Left hindlimb (tissue), 1 donor: ENCODE data around the gene PLCB1.
A peak's percentile ranks its signal among the peaks of the same experiment; 100 is the strongest.
"Not testable (repeated sequence)": the region's sequence is repeated elsewhere in the genome, so short reads cannot be mapped to it uniquely, and the experiment has no call there.

Experiments used
- DNase-seq: peaks from one replicate; pipeline ENCODE4 v3.0.0-alpha.2; 2018

The PLCB1 gene

DNA sequence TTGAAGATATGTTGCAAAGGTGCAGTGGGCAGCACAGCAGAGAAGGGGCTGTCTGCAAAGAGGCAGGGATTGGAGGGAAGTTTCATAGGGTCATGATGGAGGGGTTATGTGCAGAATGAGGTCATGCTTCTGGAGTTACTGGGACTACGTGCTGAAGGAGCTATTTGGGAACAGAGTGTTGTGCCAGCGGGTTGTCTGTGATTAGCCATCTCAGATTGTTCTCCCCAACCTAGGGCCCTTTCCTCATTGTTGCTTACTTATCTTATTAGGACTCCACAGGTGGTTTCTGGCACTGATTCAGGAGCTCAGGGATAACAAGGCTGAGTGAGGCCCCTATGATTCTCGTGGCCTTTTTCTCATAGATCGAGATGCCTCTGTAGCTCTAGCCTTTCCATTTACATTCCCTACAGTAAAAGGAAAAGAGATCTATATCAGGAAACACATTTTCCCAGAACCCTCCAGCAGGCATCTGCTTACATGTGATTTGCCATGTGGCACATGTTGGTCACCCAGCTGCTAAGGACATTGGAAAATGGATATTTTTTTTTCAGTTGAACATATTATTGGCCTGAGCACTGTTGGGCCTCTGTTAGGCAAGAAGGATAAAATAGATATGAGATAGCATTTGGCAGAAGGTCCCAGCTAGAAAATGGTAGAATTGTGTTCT, 507.2 kb downstream of the PLCB1 start:
- DNase-seq = no peak

DNA sequence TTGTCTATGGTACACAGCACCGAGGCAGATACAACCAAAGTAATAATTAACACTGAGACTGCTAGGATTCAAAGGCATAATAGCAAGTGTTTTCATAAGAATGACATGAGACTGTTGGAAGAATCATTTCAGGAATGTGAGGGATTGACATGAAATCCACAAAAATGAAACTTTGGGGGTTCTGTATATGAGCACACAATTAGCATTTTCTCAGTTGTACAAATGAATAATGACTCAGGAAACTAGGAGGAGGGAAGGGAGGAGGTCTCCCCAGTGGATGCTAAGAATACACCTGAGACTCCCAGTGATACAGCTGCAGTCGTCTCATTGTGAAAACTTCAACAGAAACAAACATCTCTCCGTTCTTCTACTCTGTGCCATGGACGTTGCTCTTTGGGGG, 508.4 kb downstream of the PLCB1 start:
- DNase-seq = no peak

DNA sequence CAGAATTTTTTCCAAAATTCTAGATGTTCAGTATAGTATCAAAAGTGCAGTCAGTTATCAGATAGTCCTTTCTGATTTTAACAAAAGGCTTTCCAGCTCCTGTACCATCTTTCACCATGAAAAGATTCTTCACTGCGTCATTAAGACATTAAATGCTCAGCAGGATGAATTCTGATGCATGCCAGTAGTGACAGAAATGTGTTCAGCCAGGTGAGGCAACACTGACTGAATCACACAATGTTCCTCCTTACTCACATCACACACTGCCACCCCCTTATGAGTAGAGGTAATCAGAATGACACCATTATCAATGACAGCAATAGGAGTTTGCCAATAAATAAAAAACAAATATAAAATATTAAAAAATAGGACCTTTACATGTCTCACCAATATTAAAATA, 510.2 kb downstream of the PLCB1 start:
- no peak for DNase-seq

GRCh38 chr20:8644468-8644867, 512.4 kb downstream of the PLCB1 start:
- not testable (repeated sequence) for DNase-seq

DNA sequence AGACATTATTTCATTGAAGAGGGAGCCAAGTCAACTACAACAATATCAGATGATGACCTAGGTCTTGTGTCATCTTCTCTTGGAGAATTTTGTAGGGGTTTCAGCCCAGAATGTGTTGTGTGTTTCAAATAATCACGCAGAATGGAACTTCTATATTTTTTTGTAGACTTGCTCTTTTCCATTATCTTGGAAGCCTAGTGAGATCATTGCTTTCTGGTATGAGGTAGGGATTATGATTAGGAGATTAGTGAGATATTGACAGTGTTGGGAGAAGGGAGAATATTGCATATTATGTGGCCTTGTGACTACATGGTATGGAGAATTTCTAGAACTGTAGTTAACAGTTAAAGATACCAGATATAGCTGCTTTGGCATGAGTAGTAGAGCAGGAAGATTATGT, 513.3 kb downstream of the PLCB1 start:
- DNase-seq = no peak

GRCh38 chr20:8646033-8646441, 514.0 kb downstream of the PLCB1 start:
- DNase-seq = peak; percentile 38

- DNase-seq = no peak
These were observed 514.6 kb downstream of the PLCB1 start for GRCh38 chr20:8646716-8647115.

- no peak for DNase-seq
These were observed 515.9 kb downstream of the PLCB1 start for GRCh38 chr20:8647961-8648441.

DNA sequence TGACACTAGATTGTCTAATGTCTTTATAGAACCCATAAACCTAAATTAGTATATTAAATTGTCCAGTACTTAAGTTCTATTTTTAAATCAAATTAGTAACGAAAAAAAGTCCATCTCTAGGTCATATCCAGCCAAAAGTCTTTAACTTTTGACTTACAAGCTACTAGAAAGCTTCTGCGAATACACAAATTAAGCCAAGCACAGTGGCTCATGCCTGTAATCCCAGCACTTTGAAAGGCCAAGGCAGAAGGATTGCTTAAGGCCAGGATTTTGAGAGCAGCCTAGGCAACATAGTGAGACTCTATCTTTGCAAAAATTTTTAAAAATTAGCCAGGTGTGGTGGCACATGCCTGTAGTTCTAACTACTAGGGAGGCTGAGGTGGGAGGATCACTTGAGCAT, 516.4 kb downstream of the PLCB1 start:
- DNase-seq = no peak

DNA sequence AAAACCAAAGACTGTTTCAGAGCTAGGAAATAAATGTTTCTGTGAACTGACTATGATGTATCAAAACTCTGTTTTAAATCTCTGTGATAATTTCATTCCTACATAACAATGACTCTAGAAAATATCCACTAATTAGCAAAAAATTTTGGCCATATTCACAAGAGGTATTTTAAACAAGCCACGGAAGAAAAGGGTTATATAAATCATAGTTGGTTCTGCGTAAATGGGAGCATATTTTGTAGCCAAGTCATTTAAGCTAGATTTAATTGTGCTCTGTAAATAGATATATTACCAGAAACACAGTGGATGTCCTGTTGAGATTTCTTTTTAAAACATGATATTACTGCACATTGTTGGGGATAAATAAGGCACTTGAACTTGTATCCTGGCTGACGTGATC, 520.3 kb downstream of the PLCB1 start:
- no peak for DNase-seq

DNA sequence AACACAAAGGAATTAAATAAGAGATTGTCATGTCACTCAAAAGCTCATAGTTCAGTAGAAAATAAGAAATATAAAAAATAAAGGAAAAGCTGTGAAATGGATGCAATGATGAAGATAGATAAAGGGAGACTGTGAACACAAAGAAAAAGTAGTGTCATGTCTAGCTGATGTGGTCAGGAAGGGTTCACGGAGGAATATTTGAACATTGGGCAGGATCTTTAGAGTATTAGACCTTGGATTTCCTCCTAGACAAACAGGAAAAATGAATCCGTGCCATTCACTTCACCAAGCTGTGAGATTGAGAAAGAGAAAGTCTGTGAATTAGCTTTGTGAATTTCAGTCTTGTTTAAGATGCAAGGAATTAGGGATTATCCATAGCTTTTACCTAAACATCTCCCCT, 522.4 kb downstream of the PLCB1 start:
- no peak for DNase-seq

GRCh38 chr20:8656335-8656734, 524.3 kb downstream of the PLCB1 start:
- no peak for DNase-seq

DNA sequence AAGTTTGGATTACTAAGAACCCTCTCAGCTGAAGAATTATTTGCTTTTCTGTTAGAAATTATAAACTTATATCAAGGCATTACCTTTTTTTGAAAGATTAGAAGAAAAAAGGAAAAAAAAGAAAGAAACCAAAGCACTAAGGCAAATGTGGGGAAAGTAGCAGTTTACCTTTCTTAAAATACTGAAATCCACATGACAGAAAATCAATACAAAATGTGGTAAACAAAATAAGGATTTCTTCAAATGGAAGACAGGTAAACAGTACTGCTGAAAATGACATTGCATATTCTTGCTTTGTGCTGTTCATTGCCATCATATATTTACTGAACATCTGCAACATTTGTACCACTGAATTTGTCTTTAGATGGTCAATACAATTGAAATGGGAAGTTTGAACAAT, 525.6 kb downstream of the PLCB1 start:
- no peak for DNase-seq

DNA sequence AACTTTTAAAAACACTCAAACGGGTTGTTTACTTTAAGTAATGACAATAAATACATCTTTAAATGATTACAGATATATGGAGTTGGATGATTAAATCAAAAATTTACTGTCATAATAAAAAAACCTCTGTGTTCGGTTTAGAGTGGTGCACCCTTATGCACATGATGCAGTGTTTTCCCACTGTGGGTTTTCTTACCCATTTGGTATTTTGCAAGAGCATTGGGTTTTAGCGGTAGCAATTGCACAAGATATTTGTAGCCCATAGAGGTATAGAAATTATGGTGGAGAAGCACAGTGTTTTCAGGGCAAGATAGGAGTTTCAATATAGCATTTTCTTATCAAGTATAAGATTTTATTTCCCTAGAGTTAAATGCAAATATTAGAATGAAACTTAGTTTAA, 526.0 kb downstream of the PLCB1 start:
- DNase-seq = no peak

DNA sequence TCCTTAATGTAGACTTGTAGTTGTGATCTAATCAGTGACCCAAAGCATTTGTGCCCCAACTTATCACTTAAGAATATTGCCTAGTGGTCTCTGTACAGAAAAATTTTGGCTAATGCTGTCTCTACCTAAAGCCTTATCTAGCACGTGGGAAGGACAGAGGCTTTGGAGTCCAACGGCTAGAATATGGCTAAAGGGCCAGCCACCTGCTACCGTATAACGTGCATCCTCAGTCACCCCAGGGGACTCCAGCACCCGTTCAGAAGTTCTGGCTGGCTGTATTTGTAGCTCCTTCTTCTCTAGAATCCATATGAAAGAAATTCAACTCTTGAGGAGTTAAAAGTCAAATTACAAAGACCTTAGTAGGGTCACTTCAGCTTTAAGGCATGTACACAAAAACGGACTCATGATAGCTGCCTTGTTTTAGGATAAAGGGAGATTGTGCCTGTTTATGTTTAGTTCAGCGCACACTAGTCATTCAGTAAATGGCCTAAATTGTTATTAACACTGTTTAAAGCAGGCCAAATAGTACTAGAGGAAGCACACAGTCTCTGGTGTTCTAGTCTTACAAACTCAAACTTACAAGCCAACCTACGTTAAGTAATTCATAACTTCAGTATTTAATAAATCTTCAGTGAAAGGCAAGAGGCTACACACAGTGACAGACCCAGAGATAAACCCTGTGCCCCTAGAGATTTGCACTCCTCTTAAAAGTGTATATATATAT, 529.3 kb downstream of the PLCB1 start:
- DNase-seq = no peak

GRCh38 chr20:8662433-8662954, 530.4 kb downstream of the PLCB1 start:
- no peak for DNase-seq

- DNase-seq = no peak
These were observed 531.4 kb downstream of the PLCB1 start for GRCh38 chr20:8663424-8663823.

GRCh38 chr20:8664778-8665177, 532.7 kb downstream of the PLCB1 start:
- no peak for DNase-seq

- no peak for DNase-seq
These were observed 535.2 kb downstream of the PLCB1 start for GRCh38 chr20:8667306-8667705.

DNA sequence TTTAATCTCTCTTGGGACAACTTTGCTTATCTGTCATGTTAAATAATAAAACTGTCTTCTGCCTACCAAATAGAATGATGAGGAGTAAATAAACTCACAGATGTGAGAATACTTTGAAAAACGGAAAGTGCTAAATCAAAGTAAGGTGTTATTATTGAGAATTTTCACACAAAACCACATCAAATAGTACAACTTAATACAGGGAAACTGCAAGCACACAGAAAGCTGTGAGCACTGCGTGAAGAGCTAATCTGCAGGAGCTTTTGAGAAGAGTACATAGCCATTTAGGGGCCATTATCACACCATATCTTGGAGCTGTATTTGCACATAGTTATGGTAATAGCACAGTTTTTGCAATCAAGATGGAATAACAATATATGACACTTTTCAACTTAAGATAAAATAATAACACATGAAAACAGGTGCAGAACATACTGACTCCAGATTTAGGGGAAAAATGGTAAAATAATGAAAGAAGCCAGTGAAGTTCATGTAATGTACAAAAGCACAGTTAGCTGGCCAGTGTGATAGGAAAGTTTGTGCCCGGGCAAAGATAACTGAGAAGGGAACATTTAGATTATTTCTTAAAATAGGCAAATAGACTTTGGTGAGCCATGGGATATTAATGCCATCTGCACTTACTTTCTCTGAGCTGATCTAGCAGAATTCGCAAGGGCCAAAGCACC, 538.3 kb downstream of the PLCB1 start:
- DNase-seq = no peak

DNA sequence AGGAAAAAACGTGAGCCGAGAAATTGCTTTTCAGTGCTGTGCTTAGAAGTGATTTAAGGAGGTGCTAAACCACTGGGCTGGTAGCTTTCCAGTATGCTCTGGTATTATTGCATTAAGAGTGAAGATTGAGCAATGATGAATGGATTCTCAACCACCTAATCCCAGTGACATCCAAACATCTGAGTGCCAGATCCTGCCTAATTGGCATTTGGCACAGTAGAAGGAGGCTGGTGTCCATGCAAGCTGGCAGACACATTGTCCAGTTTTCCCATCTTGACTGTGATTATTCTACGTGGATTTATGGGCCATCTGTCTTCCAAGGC, 538.8 kb downstream of the PLCB1 start:
- DNase-seq = peak; percentile 55

DNA sequence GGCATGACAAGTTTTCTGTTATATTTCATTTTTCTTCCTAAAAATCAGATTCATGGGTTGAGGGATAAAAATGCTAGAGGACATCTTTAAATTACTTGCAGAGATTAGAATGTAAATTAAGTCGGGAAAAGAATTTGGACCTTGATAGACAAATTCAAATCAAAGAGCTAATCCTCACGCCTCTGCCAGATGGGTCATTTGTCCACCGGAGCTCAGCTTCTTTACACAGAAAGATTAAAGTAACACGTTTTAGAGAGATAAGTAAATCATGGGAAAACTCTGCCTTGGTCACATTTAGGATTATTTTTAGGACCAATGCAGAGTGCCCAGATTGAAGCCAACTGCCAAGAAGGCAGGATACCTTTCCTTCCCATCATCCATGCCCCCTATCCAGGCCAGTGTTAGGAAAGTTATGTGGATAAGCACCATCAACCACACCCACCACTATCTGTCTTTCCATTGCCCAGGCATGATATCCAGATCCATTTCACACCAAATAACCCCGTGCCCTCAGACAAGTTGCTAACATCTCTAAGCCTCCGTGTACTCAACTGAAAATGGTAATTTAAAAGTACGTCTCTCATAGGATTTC, 539.4 kb downstream of the PLCB1 start:
- no peak for DNase-seq

DNA sequence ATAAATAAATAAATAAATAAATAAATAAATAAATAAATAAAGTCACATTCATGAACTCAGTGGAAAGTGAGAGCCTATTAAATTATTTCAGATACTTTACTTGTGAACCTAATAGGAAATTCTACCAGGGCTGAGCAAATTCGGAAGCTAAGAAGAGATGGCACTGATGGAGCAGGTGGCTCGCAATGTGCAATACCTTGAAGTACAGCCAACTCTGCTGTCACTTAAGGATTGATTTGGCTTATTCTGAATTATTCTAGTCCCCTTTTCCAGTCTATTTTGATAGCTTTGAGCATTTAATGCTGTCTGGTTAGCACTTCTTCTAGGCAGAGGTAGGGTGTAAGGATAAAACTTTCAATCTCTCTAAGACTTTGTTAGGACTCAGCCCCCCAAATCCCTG, 541.0 kb downstream of the PLCB1 start:
- no peak for DNase-seq

- DNase-seq = no peak
These were observed 543.8 kb downstream of the PLCB1 start for GRCh38 chr20:8675896-8676295.
